CD8-positive, alpha-beta memory T cell (primary cell): ENCODE data around the gene CD109. TPM values are rescaled to one million over a fixed set of nuclear protein-coding genes. Genes with fewer than 3 reads are reported as not detected.
"Not testable (repeated sequence)": the region's sequence is repeated elsewhere in the genome, so short reads cannot be mapped to it uniquely, and the experiment has no call there.

Experiments used
- CTCF ChIA-PET: fragments of 350-600 bp; sonication (Branson Sonifier 250); formaldehyde crosslinking; loops from one replicate; lab custom pipeline; 2021; ENCODE audit warnings: antibody characterized with exemption; lab: Charles Lee
- POLR2A ChIA-PET: fragments of 350-600 bp; sonication (Branson Sonifier 250); formaldehyde crosslinking; loops from one replicate; lab custom pipeline; 2021; ENCODE audit warnings: antibody characterized with exemption; lab: Charles Lee
- DNase-seq, 5 donors: peaks; one replicate each; pipeline versions ENCODE4 v3.0.0 to v3.0.0-alpha.2; 2020 to 2022; ENCODE audit warnings: mixed read lengths in 1 of 5
- H3K27ac ChIP-seq: one replicate; pipeline ENCODE4 v1.7.0; 2013; ENCODE audit warnings: low read depth, mild to moderate bottlenecking, low read length, moderate library complexity
- H3K27me3 ChIP-seq: 2 replicates; pipeline ENCODE4 v1.7.0; 2013; ENCODE audit warnings: low read length, mild to moderate bottlenecking; ENCODE audit not compliant: insufficient read depth, poor library complexity, severe bottlenecking
- H3K36me3 ChIP-seq: 2 replicates; pipeline ENCODE4 v1.7.0; 2013; ENCODE audit warnings: mild to moderate bottlenecking, low read length, moderate library complexity; ENCODE audit not compliant: insufficient read depth
- H3K4me1 ChIP-seq: 2 replicates; pipeline ENCODE4 v1.7.0; 2013; ENCODE audit warnings: mild to moderate bottlenecking, low read length, moderate library complexity; ENCODE audit not compliant: insufficient read depth
- H3K4me3 ChIP-seq: 2 replicates; pipeline ENCODE4 v1.7.0; 2013; ENCODE audit warnings: mild to moderate bottlenecking, low read length
- H3K9me3 ChIP-seq: 2 replicates; pipeline ENCODE4 v1.7.0; 2013; ENCODE audit warnings: mild to moderate bottlenecking, low read length
- H3K27ac Mint-ChIP-seq, 8 donors: one replicate each; pipeline ENCODE4 v1.8.0; 2020 to 2021; ENCODE audit warnings: mixed read lengths in 8 of 8, mild to moderate bottlenecking in 6 of 8, inconsistent platforms in 3 of 8, moderate library complexity in 3 of 8
- H3K27me3 Mint-ChIP-seq, 2 donors: one replicate each; pipeline ENCODE4 v1.8.0; 2020 to 2021; ENCODE audit warnings: mixed read lengths in 2 of 2, mild to moderate bottlenecking in 1 of 2, moderate library complexity in 1 of 2
- H3K36me3 Mint-ChIP-seq, 3 donors: one replicate each; pipeline ENCODE4 v1.8.0; 2020 to 2021; ENCODE audit warnings: mixed read lengths in 3 of 3, inconsistent platforms in 1 of 3, mild to moderate bottlenecking in 1 of 3
- H3K4me1 Mint-ChIP-seq, 3 donors: one replicate each; pipeline ENCODE4 v1.8.0; 2020 to 2021; ENCODE audit warnings: mixed read lengths in 3 of 3, inconsistent platforms in 1 of 3, mild to moderate bottlenecking in 1 of 3
- H3K4me3 Mint-ChIP-seq, 7 donors: one replicate each; pipeline ENCODE4 v1.8.0; 2020 to 2021; ENCODE audit warnings: mixed read lengths in 7 of 7, mild to moderate bottlenecking in 6 of 7, moderate library complexity in 4 of 7, inconsistent platforms in 2 of 7
- H3K9me3 Mint-ChIP-seq, 5 donors: one replicate each; pipeline ENCODE4 v1.8.0; 2020 to 2022; ENCODE audit warnings: mixed read lengths in 5 of 5, mild to moderate bottlenecking in 3 of 5, moderate library complexity in 2 of 5, inconsistent platforms in 1 of 5
- polyA plus RNA-seq: library from polyadenylated mRNA; unstranded; fragments of 300-500 nt; fragmentation: Illumina TruSeq; gene quantifications from one replicate; pipeline ENCODE4 v1.2.3, GENCODE V29; 2021
- total RNA-seq, 2 experiments: library from RNA; stranded (reverse); gene quantifications; one replicate each; pipeline ENCODE4 v1.2.3, GENCODE V29; 2021

The CD109 gene
- total and polyA plus RNA-seq, 3 experiments from 2014 or later: 22.8 to 24.5 TPM; not detected in 1

- H3K4me3 ChIP-seq: no peak overlapping the region
- no peaks in the 10 kb centered on the region for H3K36me3 ChIP-seq
- Mint-ChIP-seq H3K4me1 (no peaks in the 10 kb centered on the region), H3K9me3 (peaks cover 0 to 2% (median 0%) of the 10 kb centered on the region in 5 donors), H3K27ac (no peak overlapping the region), H3K36me3 (no peaks in the 10 kb centered on the region), H3K27me3 (peaks cover 4 to 20% of the 10 kb centered on the region in 2 donors), H3K4me3 (no peak overlapping the region)
- H3K4me1 ChIP-seq: no peaks in the 10 kb centered on the region
- CTCF ChIA-PET: interaction anchor here (1.4 to 1.5 kb wide), 2 partner anchors 26 to 192 kb away, joined by 3 to 6 read pairs; no protein-coding TSS in a partner anchor
- no peaks in the 10 kb centered on the region for H3K9me3 ChIP-seq
- POLR2A ChIA-PET: no interaction called here
- no peaks in the 10 kb centered on the region for H3K27me3 ChIP-seq
- no peak overlapping the region for H3K27ac ChIP-seq
- DNase-seq: no peak
Observed at GRCh38 chr6:73706971-73707370, 11.0 kb downstream of the CD109 start.

- H3K27ac ChIP-seq: no peak overlapping the region
- Mint-ChIP-seq H3K9me3 (peaks cover 0 to 2% (median 0%) of the 10 kb centered on the region in 5 donors), H3K27ac (no peak overlapping the region), H3K4me1 (no peaks in the 10 kb centered on the region), H3K4me3 (no peak overlapping the region), H3K27me3 (peaks cover 5 to 13% of the 10 kb centered on the region in 2 donors), H3K36me3 (no peaks in the 10 kb centered on the region)
- H3K4me3 ChIP-seq: no peak overlapping the region
- ChIA-PET CTCF (no interaction called here), POLR2A (no interaction called here)
- H3K36me3 ChIP-seq: no peaks in the 10 kb centered on the region
- no peak for DNase-seq
- H3K4me1 ChIP-seq: no peaks in the 10 kb centered on the region
- H3K27me3 ChIP-seq: no peaks in the 10 kb centered on the region
- H3K9me3 ChIP-seq: no peaks in the 10 kb centered on the region
Observed at GRCh38 chr6:73710470-73710869, 14.5 kb downstream of the CD109 start.

- H3K4me3 Mint-ChIP-seq: no peak overlapping the region
- no peaks in the 10 kb centered on the region for H3K36me3 Mint-ChIP-seq
- ChIA-PET CTCF (no interaction called here), POLR2A (no interaction called here)
- H3K27me3 Mint-ChIP-seq: peaks cover 5 to 13% of the 10 kb centered on the region in 2 donors
- H3K27ac Mint-ChIP-seq: no peak overlapping the region
- no peaks in the 10 kb centered on the region for H3K27me3 ChIP-seq
- no peaks in the 10 kb centered on the region for H3K9me3 ChIP-seq
- H3K4me3 ChIP-seq: no peak overlapping the region
- no peak for DNase-seq
- H3K36me3 ChIP-seq: no peaks in the 10 kb centered on the region
- no peak overlapping the region for H3K27ac ChIP-seq
- peaks cover 0 to 2% (median 0%) of the 10 kb centered on the region in 5 donors for H3K9me3 Mint-ChIP-seq
- no peaks in the 10 kb centered on the region for H3K4me1 ChIP-seq
- no peaks in the 10 kb centered on the region for H3K4me1 Mint-ChIP-seq
Observed at GRCh38 chr6:73710948-73711347, 14.9 kb downstream of the CD109 start.

GRCh38 chr6:73712535-73713173 is 16.7 kb downstream of the CD109 start:
- no peaks in the 10 kb centered on the region for H3K9me3 ChIP-seq
- no peak overlapping the region for H3K4me3 ChIP-seq
- no peaks in the 10 kb centered on the region for H3K27me3 ChIP-seq
- no peaks in the 10 kb centered on the region for H3K36me3 ChIP-seq
- ChIA-PET POLR2A (no interaction called here), CTCF (interaction anchor here (0.5 to 1.9 kb wide), 2 partner anchors 12 to 20 kb away, joined by 4 to 5 read pairs; no protein-coding TSS in a partner anchor)
- no peaks in the 10 kb centered on the region for H3K4me1 ChIP-seq
- H3K4me3 Mint-ChIP-seq: no peak overlapping the region
- H3K9me3 Mint-ChIP-seq: peaks cover 0 to 2% (median 0%) of the 10 kb centered on the region in 5 donors
- H3K27me3 Mint-ChIP-seq: peaks cover 5 to 13% of the 10 kb centered on the region in 2 donors
- no peaks in the 10 kb centered on the region for H3K36me3 Mint-ChIP-seq
- no peaks in the 10 kb centered on the region for H3K4me1 Mint-ChIP-seq
- no peak overlapping the region for H3K27ac ChIP-seq
- H3K27ac Mint-ChIP-seq: no peak overlapping the region
- DNase-seq: no peak

DNA sequence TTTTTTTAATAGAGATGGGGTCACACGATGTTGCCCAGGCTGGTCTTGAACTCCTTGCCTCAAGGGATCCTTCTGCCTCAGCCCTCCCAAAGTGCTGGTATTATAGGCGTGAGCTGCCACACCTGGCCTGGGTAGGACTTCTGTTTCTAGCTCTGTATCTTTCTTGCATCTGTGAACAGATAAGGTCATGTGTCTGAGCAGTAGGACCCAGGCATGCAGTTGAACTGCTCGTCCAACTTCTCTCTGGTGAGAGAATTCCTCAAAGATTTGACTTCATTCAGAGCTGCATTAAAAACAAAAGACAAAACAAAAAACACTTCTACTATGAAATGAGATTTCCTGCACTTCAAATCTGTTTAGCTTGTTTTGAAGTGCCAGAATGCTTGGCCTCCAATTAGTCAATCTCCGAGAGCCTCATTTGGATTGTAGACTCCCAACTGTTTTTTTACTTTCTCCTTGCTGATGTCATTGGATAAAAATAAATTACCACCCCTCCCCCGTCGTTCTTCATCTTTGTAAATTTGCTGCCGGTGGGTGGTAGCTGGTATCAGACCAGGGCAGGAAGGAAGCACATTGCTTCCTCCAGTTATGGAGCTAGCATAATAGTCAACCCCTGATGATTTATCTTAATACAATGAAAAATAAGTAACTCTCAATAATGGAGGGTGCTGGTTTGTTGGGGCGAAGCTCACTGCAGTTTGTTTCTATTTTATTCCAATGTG is 17.6 kb downstream of the CD109 start:
- H3K4me3 Mint-ChIP-seq: no peak overlapping the region

GRCh38 chr6:73715111-73715508 is 19.1 kb downstream of the CD109 start:
- H3K36me3 Mint-ChIP-seq, H3K4me1 ChIP-seq, H3K9me3 ChIP-seq, DNase-seq, H3K4me3 Mint-ChIP-seq, H3K4me3 ChIP-seq, CTCF ChIA-PET, H3K27ac Mint-ChIP-seq, H3K36me3 ChIP-seq, H3K27me3 ChIP-seq, POLR2A ChIA-PET, H3K27ac ChIP-seq, H3K4me1 Mint-ChIP-seq, H3K9me3 Mint-ChIP-seq: not testable (repeated sequence)
- H3K27me3 Mint-ChIP-seq: peaks cover 1 to 15% of the 10 kb centered on the region in 2 donors

More for the DNA sequence above, 17.6 kb downstream of the CD109 start:
- Histone ChIP-seq H3K9me3 (no peaks in the 10 kb centered on the region), H3K36me3 (no peaks in the 10 kb centered on the region), H3K4me3 (no peak overlapping the region), H3K4me1 (no peaks in the 10 kb centered on the region), H3K27me3 (no peaks in the 10 kb centered on the region), H3K27ac (no peak overlapping the region)
- ChIA-PET POLR2A (no interaction called here), CTCF (interaction anchor here (1.0 to 1.9 kb wide), 2 partner anchors 16 to 19 kb away, joined by 3 to 5 read pairs; no protein-coding TSS in a partner anchor)
- no peak for DNase-seq
- Mint-ChIP-seq H3K4me1 (no peaks in the 10 kb centered on the region), H3K27me3 (peaks cover 5 to 13% of the 10 kb centered on the region in 2 donors), H3K27ac (no peak overlapping the region), H3K36me3 (no peaks in the 10 kb centered on the region), H3K9me3 (peaks cover 0 to 1% (median 0%) of the 10 kb centered on the region in 5 donors)

DNA sequence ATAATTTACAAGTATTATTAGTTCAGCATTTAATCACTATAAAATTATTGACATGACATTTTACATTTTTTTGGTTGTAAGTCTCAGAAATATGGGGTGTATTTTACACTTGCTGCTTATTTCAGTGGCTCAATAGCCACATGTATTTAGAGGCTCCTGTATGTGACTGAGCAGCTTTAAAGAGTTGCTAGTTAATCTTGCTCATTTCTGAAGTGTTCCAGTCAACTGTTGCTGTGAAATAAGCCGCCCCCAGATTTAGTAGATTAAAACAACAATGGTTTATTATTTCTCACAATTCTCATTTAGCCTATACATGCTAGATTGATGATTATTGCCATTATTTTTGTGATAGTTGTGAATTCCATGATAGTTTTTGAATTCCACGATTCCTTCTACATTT is 23.0 kb downstream of the CD109 start:
- H3K27ac ChIP-seq: no peak overlapping the region
- Mint-ChIP-seq H3K4me1 (no peaks in the 10 kb centered on the region), H3K9me3 (no peaks in the 10 kb centered on the region), H3K27ac (no peak overlapping the region), H3K36me3 (no peaks in the 10 kb centered on the region), H3K4me3 (no peak overlapping the region), H3K27me3 (peaks cover 0 to 4% of the 10 kb centered on the region in 2 donors)
- no peaks in the 10 kb centered on the region for H3K27me3 ChIP-seq
- no peaks in the 10 kb centered on the region for H3K4me1 ChIP-seq
- H3K9me3 ChIP-seq: no peaks in the 10 kb centered on the region
- POLR2A ChIA-PET: no interaction called here
- CTCF ChIA-PET: no interaction called here
- no peak for DNase-seq
- H3K36me3 ChIP-seq: no peaks in the 10 kb centered on the region
- H3K4me3 ChIP-seq: no peak overlapping the region
